Glutamatergic neuron (in vitro differentiated cells): ENCODE data around the gene BSPH1. TPM values are rescaled to one million over a fixed set of nuclear protein-coding genes. Genes with fewer than 3 reads are reported as not detected.
A peak's percentile ranks its signal among the peaks of the same experiment; 100 is the strongest.
"Not testable (repeated sequence)": the region's sequence is repeated elsewhere in the genome, so short reads cannot be mapped to it uniquely, and the experiment has no call there.

ENCODE experiments used
- DNase-seq: peaks from one replicate; pipeline ENCODE4 v3.0.0; 2022
- H3K27ac Mint-ChIP-seq: one replicate; pipeline ENCODE4 v1.8.0; 2020; ENCODE audit warnings: mild to moderate bottlenecking, mixed read lengths, inconsistent platforms; ENCODE audit not compliant: unreplicated experiment
- H3K27me3 Mint-ChIP-seq: one replicate; pipeline ENCODE4 v1.8.0; 2020; ENCODE audit warnings: mild to moderate bottlenecking, moderate library complexity, mixed read lengths, inconsistent platforms; ENCODE audit not compliant: unreplicated experiment
- H3K36me3 Mint-ChIP-seq: one replicate; pipeline ENCODE4 v1.8.0; 2020; ENCODE audit warnings: mild to moderate bottlenecking, mixed read lengths, inconsistent platforms; ENCODE audit not compliant: unreplicated experiment
- H3K4me1 Mint-ChIP-seq: one replicate; pipeline ENCODE4 v1.8.0; 2020; ENCODE audit warnings: mild to moderate bottlenecking, low read depth, mixed read lengths, inconsistent platforms; ENCODE audit not compliant: unreplicated experiment
- H3K4me3 Mint-ChIP-seq: one replicate; pipeline ENCODE4 v1.8.0; 2020; ENCODE audit warnings: mild to moderate bottlenecking, mixed read lengths, inconsistent platforms; ENCODE audit not compliant: unreplicated experiment
- H3K9me3 Mint-ChIP-seq: one replicate; pipeline ENCODE4 v1.8.0; 2020; ENCODE audit warnings: mild to moderate bottlenecking, moderate library complexity, mixed read lengths, inconsistent platforms; ENCODE audit not compliant: unreplicated experiment
- total RNA-seq: library from RNA; stranded (reverse); fragmentation: NEBNext Ultra II Directional; extraction: Animal tissue kit (Norgen Biotek cat#: 25700); gene quantifications from one replicate; pipeline ENCODE4 v1.2.1, GENCODE V29; 2021; ENCODE audit not compliant: unreplicated experiment
- TF ChIP-seq, protein P1 (sequence below): fragments of 200-600 bp; sonication (generic); IDR thresholded peaks from one replicate; pipeline ENCODE4 v1.5.0; 2021; ENCODE audit not compliant: partially characterized antibody, unreplicated experiment

The BSPH1 gene
- total RNA-seq, 1 donor from 2014 or later, result not detected

DNA sequence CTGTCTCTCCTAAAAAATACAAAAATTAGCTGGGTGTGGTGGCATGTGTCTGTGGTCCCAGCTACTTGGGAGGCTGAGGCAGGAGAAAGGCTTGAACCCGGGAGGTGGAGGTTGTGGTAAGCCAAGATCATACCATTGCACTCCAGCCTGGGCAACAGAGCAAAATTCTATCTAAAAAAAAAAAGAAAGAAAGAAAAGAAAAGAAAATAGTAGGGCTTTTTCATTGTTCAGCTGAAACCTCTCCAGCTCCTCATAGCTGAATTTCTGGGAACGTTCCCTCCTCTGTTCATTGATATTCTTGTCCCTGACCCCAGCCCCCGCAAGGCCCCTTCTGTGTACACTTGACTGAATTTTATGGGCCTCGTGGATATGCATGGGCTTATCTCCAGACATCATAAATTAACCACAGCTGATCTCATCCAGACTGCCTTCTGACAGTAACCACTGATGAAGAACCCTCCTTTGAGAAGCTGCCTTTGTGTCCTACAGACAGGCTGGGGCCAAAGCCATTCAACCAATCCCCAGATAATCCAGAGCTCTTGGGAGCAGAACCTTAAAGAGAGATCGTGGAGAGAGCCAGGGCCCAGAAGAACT lies 2.3 kb upstream of the BSPH1 start, which contains the start of gene ELSPBP1:
Gene ELSPBP1, plus strand, starts transcription at position 424 of the 594 bp plus-strand sequence. CDS start 14,036 bp downstream, outside the sequence.
- Mint-ChIP-seq H3K9me3 (peaks cover 1% of the 10 kb centered on the region), H3K4me1 (no peaks in the 10 kb centered on the region), H3K27ac (no peak within 1 kb of the TSS), H3K4me3 (no peak within 1 kb of the TSS), H3K36me3 (no peaks in the 10 kb centered on the region), H3K27me3 (peaks cover 3% of the 10 kb centered on the region)
- TF ChIP-seq, protein P1, sequence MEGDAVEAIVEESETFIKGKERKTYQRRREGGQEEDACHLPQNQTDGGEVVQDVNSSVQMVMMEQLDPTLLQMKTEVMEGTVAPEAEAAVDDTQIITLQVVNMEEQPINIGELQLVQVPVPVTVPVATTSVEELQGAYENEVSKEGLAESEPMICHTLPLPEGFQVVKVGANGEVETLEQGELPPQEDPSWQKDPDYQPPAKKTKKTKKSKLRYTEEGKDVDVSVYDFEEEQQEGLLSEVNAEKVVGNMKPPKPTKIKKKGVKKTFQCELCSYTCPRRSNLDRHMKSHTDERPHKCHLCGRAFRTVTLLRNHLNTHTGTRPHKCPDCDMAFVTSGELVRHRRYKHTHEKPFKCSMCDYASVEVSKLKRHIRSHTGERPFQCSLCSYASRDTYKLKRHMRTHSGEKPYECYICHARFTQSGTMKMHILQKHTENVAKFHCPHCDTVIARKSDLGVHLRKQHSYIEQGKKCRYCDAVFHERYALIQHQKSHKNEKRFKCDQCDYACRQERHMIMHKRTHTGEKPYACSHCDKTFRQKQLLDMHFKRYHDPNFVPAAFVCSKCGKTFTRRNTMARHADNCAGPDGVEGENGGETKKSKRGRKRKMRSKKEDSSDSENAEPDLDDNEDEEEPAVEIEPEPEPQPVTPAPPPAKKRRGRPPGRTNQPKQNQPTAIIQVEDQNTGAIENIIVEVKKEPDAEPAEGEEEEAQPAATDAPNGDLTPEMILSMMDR, result no peak
- no peak for DNase-seq

GRCh38 chr19:47991191-47991808 lies 670 bp downstream of the BSPH1 start:
- no peaks in the 10 kb centered on the region for H3K36me3 Mint-ChIP-seq
- no peaks in the 10 kb centered on the region for H3K27me3 Mint-ChIP-seq
- no peak overlapping the region for H3K27ac Mint-ChIP-seq
- H3K4me3 Mint-ChIP-seq, result no peak overlapping the region
- TF ChIP-seq, protein P1, result no peak
- peaks cover 1% of the 10 kb centered on the region for H3K9me3 Mint-ChIP-seq
- no peak for DNase-seq
- H3K4me1 Mint-ChIP-seq, result no peaks in the 10 kb centered on the region

- peaks cover 3% of the 10 kb centered on the region for H3K27me3 Mint-ChIP-seq
- H3K4me3 Mint-ChIP-seq, result no peak overlapping the region
- no peaks in the 10 kb centered on the region for H3K9me3 Mint-ChIP-seq
- no peak overlapping the region for H3K27ac Mint-ChIP-seq
- H3K36me3 Mint-ChIP-seq, result no peaks in the 10 kb centered on the region
- TF ChIP-seq, protein P1, result no peak
- H3K4me1 Mint-ChIP-seq, result no peaks in the 10 kb centered on the region
- no peak for DNase-seq
Measured at GRCh38 chr19:47973529-47973928, 18.4 kb downstream of the BSPH1 start.

DNA sequence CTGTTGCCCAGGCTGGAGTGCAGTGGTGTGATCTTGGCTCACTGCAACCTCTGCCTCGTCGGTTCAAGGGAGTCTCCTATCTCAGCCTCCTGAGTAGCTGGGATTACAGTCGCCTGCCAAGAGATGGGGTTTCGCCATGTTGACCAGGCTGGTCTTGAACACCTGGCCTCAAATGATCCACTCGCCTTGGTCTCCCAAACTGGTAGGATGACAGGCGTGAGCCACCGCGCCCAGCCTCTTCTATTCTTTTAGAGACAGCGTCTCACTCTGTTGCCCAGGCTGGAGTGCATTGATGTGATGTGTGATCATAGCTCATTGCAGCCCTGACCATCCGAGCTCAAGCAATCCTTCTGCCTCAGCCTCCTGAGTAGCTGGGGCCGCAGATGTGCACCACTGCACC lies 36.0 kb downstream of the BSPH1 start:
- H3K4me3 Mint-ChIP-seq, H3K4me1 Mint-ChIP-seq, H3K36me3 Mint-ChIP-seq, H3K9me3 Mint-ChIP-seq, H3K27me3 Mint-ChIP-seq, H3K27ac Mint-ChIP-seq: not testable (repeated sequence)
- peak; percentile 21 for DNase-seq

DNA sequence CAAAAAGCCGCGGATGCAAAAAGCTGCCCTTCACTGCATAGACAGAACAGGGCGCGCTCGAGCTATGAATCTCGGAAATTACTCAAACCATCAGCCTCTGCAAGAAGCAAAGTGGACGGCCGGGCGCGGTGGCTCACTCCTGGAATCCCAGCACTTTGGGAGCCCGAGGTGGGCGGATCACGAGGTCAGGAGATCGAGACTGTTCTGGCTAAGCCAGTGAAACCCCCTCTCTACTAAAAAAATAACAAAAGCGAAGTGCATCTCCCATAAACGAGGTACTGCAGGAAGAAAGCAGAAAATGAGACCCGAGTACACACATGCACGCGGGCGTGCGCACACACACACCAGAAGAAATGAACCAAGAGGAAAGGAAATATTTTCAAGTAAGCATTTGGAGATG lies 39.8 kb downstream of the BSPH1 start:
- not testable (repeated sequence) for DNase-seq, H3K9me3 Mint-ChIP-seq, H3K27me3 Mint-ChIP-seq, H3K36me3 Mint-ChIP-seq, H3K27ac Mint-ChIP-seq, H3K4me1 Mint-ChIP-seq, H3K4me3 Mint-ChIP-seq

GRCh38 chr19:47949852-47950521 lies 42.0 kb downstream of the BSPH1 start:
- TF ChIP-seq, protein P1, result peak; percentile 66
- not testable (repeated sequence) for H3K27me3 Mint-ChIP-seq, DNase-seq, H3K36me3 Mint-ChIP-seq, H3K4me1 Mint-ChIP-seq, H3K4me3 Mint-ChIP-seq, H3K27ac Mint-ChIP-seq, H3K9me3 Mint-ChIP-seq

GRCh38 chr19:47928581-47928980 lies 63.4 kb downstream of the BSPH1 start:
- H3K4me3 Mint-ChIP-seq, H3K27me3 Mint-ChIP-seq, DNase-seq, H3K27ac Mint-ChIP-seq, H3K9me3 Mint-ChIP-seq, H3K4me1 Mint-ChIP-seq, H3K36me3 Mint-ChIP-seq: not testable (repeated sequence)
